CD14-positive monocyte (primary cell): Measurements from ENCODE around the gene RUNDC3A. TPM values are rescaled to one million over a fixed set of nuclear protein-coding genes. Genes with fewer than 3 reads are reported as not detected.

ENCODE experiments used
- DNase-seq, 3 donors: peaks; one replicate each; pipeline ENCODE4 v3.0.0-alpha.2; 2011 to 2022
- H2AFZ ChIP-seq: 2 replicates; pipeline ENCODE4 v1.6.0; 2012; ENCODE audit warnings: mild to moderate bottlenecking, low read depth, low read length, inconsistent platforms; ENCODE audit not compliant: insufficient read depth, poor library complexity, severe bottlenecking
- H3K27ac ChIP-seq, 2 donors: 1 replicate in 1 of 2; 2 replicates in 1 of 2; pipeline ENCODE4 v1.5.1; 2012 to 2013; ENCODE audit warnings: low read length in 2 of 2, control low read depth in 1 of 2, inconsistent platforms in 1 of 2, low read depth in 1 of 2, mild to moderate bottlenecking in 1 of 2
- H3K27me3 ChIP-seq, 2 donors: one replicate each; pipeline versions ENCODE4 v1.6.0 to v1.6.1; 2011 to 2013; ENCODE audit warnings: low read length in 2 of 2; ENCODE audit not compliant: control insufficient read depth in 2 of 2, insufficient read depth in 2 of 2
- H3K36me3 ChIP-seq, 2 donors: replicated peaks in 1 of 2; 1 replicate in 1 of 2; 2 replicates in 1 of 2; pipeline versions ENCODE4 v1.5.1 to v1.6.1; 2012 to 2013; ENCODE audit warnings: low read length in 2 of 2, control low read depth in 1 of 2, inconsistent platforms in 1 of 2, mild to moderate bottlenecking in 1 of 2; ENCODE audit not compliant: insufficient read depth in 2 of 2, control insufficient read depth in 1 of 2
- H3K4me1 ChIP-seq, 2 donors: 1 replicate in 1 of 2; 2 replicates in 1 of 2; pipeline versions ENCODE4 v1.5.1 to v1.6.1; 2012 to 2013; ENCODE audit warnings: low read length in 2 of 2, control low read depth in 1 of 2, inconsistent platforms in 1 of 2, mild to moderate bottlenecking in 1 of 2, moderate library complexity in 1 of 2; ENCODE audit not compliant: insufficient read depth in 2 of 2, control insufficient read depth in 1 of 2
- H3K4me2 ChIP-seq: replicated peaks from 2 replicates; pipeline ENCODE3; 2012; ENCODE audit warnings: low read length, moderate library complexity, mild to moderate bottlenecking; ENCODE audit not compliant: poor library complexity, severe bottlenecking; ENCODE audit errors: extremely low read depth
- H3K4me3 ChIP-seq, 3 experiments: fragments of 200-600 bp in 1 of 3; sonication (generic) in 1 of 3; replicated peaks in 1 of 3; 1 replicate in 2 of 3; 2 replicates in 1 of 3; pipeline ENCODE4 v1.5.1; 2011 to 2013; ENCODE audit warnings: low read length in 3 of 3, mild to moderate bottlenecking in 3 of 3, control low read depth in 2 of 3, low read depth in 2 of 3, inconsistent platforms in 1 of 3, moderate library complexity in 1 of 3
- H3K79me2 ChIP-seq: 2 replicates; pipeline ENCODE4 v1.6.0; 2012; ENCODE audit warnings: mild to moderate bottlenecking, control low read depth, inconsistent platforms, low read length, moderate library complexity; ENCODE audit not compliant: insufficient read depth
- H3K9ac ChIP-seq: 2 replicates; pipeline ENCODE4 v1.6.0; 2017; ENCODE audit warnings: low read length, mild to moderate bottlenecking; ENCODE audit not compliant: insufficient read depth, poor library complexity, severe bottlenecking
- H3K9me3 ChIP-seq, 2 donors: replicated peaks in 1 of 2; 1 replicate in 1 of 2; 2 replicates in 1 of 2; pipeline versions ENCODE4 v1.5.1 to v1.6.1; 2012 to 2013; ENCODE audit warnings: low read length in 2 of 2, control low read depth in 1 of 2; ENCODE audit not compliant: control insufficient read depth in 1 of 2, insufficient read depth in 1 of 2
- H4K20me1 ChIP-seq: 2 replicates; pipeline ENCODE4 v1.6.0; 2012; ENCODE audit warnings: mild to moderate bottlenecking, low read length, control low read depth, moderate library complexity; ENCODE audit not compliant: insufficient read depth
- H3K27ac Mint-ChIP-seq, 7 donors: one replicate each; pipeline ENCODE4 v1.8.0; 2020; ENCODE audit warnings: mild to moderate bottlenecking in 7 of 7, mixed read lengths in 7 of 7, moderate library complexity in 6 of 7, inconsistent platforms in 2 of 7
- H3K27me3 Mint-ChIP-seq, 3 donors: one replicate each; pipeline ENCODE4 v1.8.0; 2021 to 2022; ENCODE audit warnings: low read depth in 3 of 3, mild to moderate bottlenecking in 3 of 3, mixed read lengths in 3 of 3, moderate library complexity in 3 of 3, inconsistent platforms in 1 of 3
- H3K36me3 Mint-ChIP-seq, 2 donors: one replicate each; pipeline ENCODE4 v1.8.0; 2020; ENCODE audit warnings: mixed read lengths in 2 of 2, inconsistent platforms in 1 of 2, mild to moderate bottlenecking in 1 of 2
- H3K4me1 Mint-ChIP-seq: one replicate; pipeline ENCODE4 v1.8.0; 2020; ENCODE audit warnings: mild to moderate bottlenecking, mixed read lengths
- H3K4me3 Mint-ChIP-seq, 2 donors: one replicate each; pipeline ENCODE4 v1.8.0; 2020; ENCODE audit warnings: mild to moderate bottlenecking in 2 of 2, mixed read lengths in 2 of 2, moderate library complexity in 1 of 2
- H3K9me3 Mint-ChIP-seq, 7 donors: one replicate each; pipeline ENCODE4 v1.8.0; 2020 to 2022; ENCODE audit warnings: mixed read lengths in 7 of 7, mild to moderate bottlenecking in 6 of 7, moderate library complexity in 6 of 7, inconsistent platforms in 2 of 7
- CTCF ChIP-seq: fragments of 200-600 bp; IDR thresholded peaks from one replicate; pipeline ENCODE4 v1.8.0; 2022; ENCODE audit warnings: antibody characterized with exemption, mild to moderate bottlenecking
- WGBS: methylation state at CpG from one replicate; pipeline ENCODE4 v1.1.5; 2013; ENCODE audit warnings: missing lambda C conversion rate; ENCODE audit not compliant: insufficient coverage; 5-methylcytosine and 5-hydroxymethylcytosine counted together
- intact Hi-C, 2 donors: fragments of 100-400 bp; cut with micrococcal nuclease; formaldehyde crosslinking; loops; one replicate each; pipeline versions ENCODE4 v1.15.0 to v1.15.1; 2023
- polyA plus RNA-seq, 3 donors: library from polyadenylated mRNA; depleted of rRNA in 1 of 3; unstranded in 2 of 3; stranded (reverse) in 1 of 3; fragments of 300-500 nt in 2 of 3; fragments of >200 nt in 1 of 3; fragmentation: Illumina TruSeq in 2 of 3; gene quantifications; 1 replicate in 2 of 3; 2 replicates in 1 of 3; pipeline ENCODE4 v1.2.3, GENCODE V29; 2012 to 2021

Gene RUNDC3A
- polyA plus RNA-seq, 3 donors: 0.22 to 0.35 TPM; not detected in 1

DNA sequence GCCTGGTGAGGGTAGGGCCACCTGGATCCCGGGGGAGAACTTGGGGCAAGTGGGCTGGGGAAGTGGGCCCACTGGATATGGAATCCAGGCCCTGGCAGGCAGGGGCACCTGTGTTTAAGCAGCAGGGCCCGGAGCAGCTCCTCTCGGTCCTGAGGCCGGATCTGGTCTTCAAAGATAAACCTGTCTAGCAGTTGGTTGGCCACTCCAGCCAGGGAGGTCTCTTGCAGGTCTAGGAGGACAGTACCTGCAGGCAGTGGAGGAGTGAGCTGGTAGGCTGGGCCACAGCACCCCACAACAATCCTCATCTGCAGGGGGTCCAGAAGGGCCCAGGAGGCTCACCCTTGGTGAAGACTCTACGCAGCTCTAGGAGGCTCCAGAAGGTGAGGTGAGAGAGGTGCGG is 48.1 kb upstream of the RUNDC3A start:
- Histone ChIP-seq H3K36me3 (no peaks in the 10 kb centered on the region), H3K27ac (no peak overlapping the region), H3K9me3 (no peaks in the 10 kb centered on the region), H3K9ac (no peak overlapping the region), H3K4me1 (no peaks in the 10 kb centered on the region), H4K20me1 (no peaks in the 10 kb centered on the region), H3K4me3 (no peak overlapping the region), H3K27me3 (no peaks in the 10 kb centered on the region), H2AFZ (no peak overlapping the region), H3K79me2 (no peaks in the 10 kb centered on the region), H3K4me2 (no peak overlapping the region)
- no peak overlapping the region for H3K27ac Mint-ChIP-seq
- 100% methylated on average over 4 of the region's 6 CpGs for WGBS
- H3K4me3 Mint-ChIP-seq: no peak overlapping the region
- no peak for TF ChIP-seq CTCF
- no peaks in the 10 kb centered on the region for H3K4me1 Mint-ChIP-seq
- H3K36me3 Mint-ChIP-seq: no peaks in the 10 kb centered on the region
- no peak for DNase-seq
- H3K27me3 Mint-ChIP-seq: peaks cover 6 to 8% (median 8%) of the 10 kb centered on the region in 3 donors
- H3K9me3 Mint-ChIP-seq: peaks cover 0 to 2% (median 0%) of the 10 kb centered on the region in 7 donors
- intact Hi-C loops: no loop called here

GRCh38 chr17:44262654-44263225 is 45.7 kb upstream of the RUNDC3A start:
- H3K4me3 Mint-ChIP-seq: no peak overlapping the region
- H3K4me1 Mint-ChIP-seq: no peaks in the 10 kb centered on the region
- Histone ChIP-seq H3K27me3 (no peaks in the 10 kb centered on the region), H3K4me2 (no peak overlapping the region), H3K36me3 (no peaks in the 10 kb centered on the region), H2AFZ (no peak overlapping the region), H3K79me2 (no peaks in the 10 kb centered on the region), H4K20me1 (no peaks in the 10 kb centered on the region), H3K9ac (no peak overlapping the region), H3K27ac (no peak overlapping the region), H3K4me1 (no peaks in the 10 kb centered on the region), H3K9me3 (no peaks in the 10 kb centered on the region), H3K4me3 (no peak overlapping the region)
- H3K27me3 Mint-ChIP-seq: peaks cover 2 to 7% (median 3%) of the 10 kb centered on the region in 3 donors
- H3K36me3 Mint-ChIP-seq: no peaks in the 10 kb centered on the region
- intact Hi-C loops: no loop called here
- TF ChIP-seq CTCF: no peak
- no peak overlapping the region for H3K27ac Mint-ChIP-seq
- 83% methylated on average over 8 of the region's 11 CpGs for WGBS
- no peak for DNase-seq
- no peaks in the 10 kb centered on the region for H3K9me3 Mint-ChIP-seq
